DOHH2 (cell line): ENCODE measurements around the gene MYO5A.

Experiments
- EZH2phosphoT487 ChIP-seq: fragments of 200-600 bp; sonication (generic); IDR thresholded peaks from 2 replicates; pipeline ENCODE4 v1.6.1; 2017; ENCODE audit warnings: borderline replicate concordance, mild to moderate bottlenecking, antibody characterized with exemption, low read length, moderate library complexity, mixed read lengths
- TF ChIP-seq, protein P1 (sequence below): fragments of 200-600 bp; sonication (generic); IDR thresholded peaks from one replicate; pipeline ENCODE4 v1.5.1; 2014; ENCODE audit warnings: antibody characterized with exemption, mild to moderate bottlenecking, low read depth, low read length; ENCODE audit not compliant: poor library complexity, severe bottlenecking

DNA sequence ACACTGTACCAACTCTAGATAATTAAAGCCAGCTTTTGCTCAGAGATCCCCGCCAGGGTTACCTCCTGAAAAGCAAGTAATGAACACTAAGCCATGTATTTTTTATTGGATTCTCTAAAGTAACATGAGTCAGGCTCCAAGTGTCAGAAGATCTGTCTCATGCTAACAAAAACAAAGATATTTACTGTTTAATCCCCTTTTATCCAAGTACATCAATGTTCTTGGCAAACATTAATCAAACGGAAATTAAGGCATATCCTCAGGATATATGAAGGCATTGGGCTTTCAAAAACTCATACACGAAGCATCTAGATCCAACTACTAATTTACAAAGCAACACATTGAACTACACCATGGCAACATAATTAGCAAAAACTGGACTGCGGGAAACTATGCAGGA, 37.2 kb downstream of the MYO5A start:
- TF ChIP-seq, protein P1, sequence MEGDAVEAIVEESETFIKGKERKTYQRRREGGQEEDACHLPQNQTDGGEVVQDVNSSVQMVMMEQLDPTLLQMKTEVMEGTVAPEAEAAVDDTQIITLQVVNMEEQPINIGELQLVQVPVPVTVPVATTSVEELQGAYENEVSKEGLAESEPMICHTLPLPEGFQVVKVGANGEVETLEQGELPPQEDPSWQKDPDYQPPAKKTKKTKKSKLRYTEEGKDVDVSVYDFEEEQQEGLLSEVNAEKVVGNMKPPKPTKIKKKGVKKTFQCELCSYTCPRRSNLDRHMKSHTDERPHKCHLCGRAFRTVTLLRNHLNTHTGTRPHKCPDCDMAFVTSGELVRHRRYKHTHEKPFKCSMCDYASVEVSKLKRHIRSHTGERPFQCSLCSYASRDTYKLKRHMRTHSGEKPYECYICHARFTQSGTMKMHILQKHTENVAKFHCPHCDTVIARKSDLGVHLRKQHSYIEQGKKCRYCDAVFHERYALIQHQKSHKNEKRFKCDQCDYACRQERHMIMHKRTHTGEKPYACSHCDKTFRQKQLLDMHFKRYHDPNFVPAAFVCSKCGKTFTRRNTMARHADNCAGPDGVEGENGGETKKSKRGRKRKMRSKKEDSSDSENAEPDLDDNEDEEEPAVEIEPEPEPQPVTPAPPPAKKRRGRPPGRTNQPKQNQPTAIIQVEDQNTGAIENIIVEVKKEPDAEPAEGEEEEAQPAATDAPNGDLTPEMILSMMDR = no peak
- no peak for TF ChIP-seq EZH2phosphoT487
